ENCODE measurements around the gene CCS. TPM values are rescaled to one million over a fixed set of nuclear protein-coding genes. Genes with fewer than 3 reads are reported as not detected.
"Not testable (repeated sequence)": the region's sequence is repeated elsewhere in the genome, so short reads cannot be mapped to it uniquely, and the experiment has no call there.

The CCS gene
- total RNA-seq, 6 donors from 2014 or later = 24.3 to 82.8 (median 34.0) TPM

- DNase-seq (no peak), ATAC-seq (ENCODE audit: low FRiP score in 2 of 2) (peak in 1 of 2 donors; percentile 71)
- H3K27me3 ChIP-seq = no peaks in the 10 kb centered on the region
- 82 to 90% methylated on average over 4 of the region's 4 CpGs for WGBS, 2 donors
- TF ChIP-seq POLR2A (IDR thresholded peaks at IDR 0.05) = no peak
- peaks cover 2 to 3% (median 3%) of the 10 kb centered on the region in 4 donors for H3K4me1 ChIP-seq
- no peak overlapping the region for H3K27ac ChIP-seq
- peaks cover 0 to 54% (median 25%) of the 10 kb centered on the region in 4 donors for H3K36me3 ChIP-seq
- no peak overlapping the region for H3K4me3 ChIP-seq
- H3K9me3 ChIP-seq = no peaks in the 10 kb centered on the region
These were observed 7.7 kb downstream of the CCS start for GRCh38 chr11:66600631-66601233.

DNA sequence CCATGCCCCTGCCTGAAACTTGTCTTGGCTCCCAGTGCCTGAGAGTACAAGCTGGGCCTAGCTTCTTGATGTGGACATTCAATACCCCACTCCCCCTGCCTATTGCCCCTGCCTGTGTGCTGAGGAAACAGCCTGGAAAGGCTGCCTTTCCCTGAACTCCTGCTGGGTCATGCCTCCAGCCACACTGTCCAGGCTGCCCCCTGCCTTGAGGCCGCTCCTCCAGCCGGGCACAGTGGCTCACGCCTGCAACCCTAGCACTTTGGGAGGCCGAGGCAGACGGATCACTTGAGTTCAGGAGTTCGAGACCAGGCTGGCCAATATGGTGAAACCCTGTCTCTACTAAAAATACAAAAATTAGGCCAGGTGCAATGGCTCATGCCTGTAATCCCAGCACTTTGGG, 10.1 kb downstream of the CCS start:
- H3K27ac ChIP-seq = no peak overlapping the region
- no peak overlapping the region for H3K4me3 ChIP-seq
- TF ChIP-seq POLR2AphosphoS5 (IDR thresholded peaks at IDR 0.05) = no peak
- no peak for TF ChIP-seq POLR2A (IDR thresholded peaks at IDR 0.05)
- TF ChIP-seq, protein P1, sequence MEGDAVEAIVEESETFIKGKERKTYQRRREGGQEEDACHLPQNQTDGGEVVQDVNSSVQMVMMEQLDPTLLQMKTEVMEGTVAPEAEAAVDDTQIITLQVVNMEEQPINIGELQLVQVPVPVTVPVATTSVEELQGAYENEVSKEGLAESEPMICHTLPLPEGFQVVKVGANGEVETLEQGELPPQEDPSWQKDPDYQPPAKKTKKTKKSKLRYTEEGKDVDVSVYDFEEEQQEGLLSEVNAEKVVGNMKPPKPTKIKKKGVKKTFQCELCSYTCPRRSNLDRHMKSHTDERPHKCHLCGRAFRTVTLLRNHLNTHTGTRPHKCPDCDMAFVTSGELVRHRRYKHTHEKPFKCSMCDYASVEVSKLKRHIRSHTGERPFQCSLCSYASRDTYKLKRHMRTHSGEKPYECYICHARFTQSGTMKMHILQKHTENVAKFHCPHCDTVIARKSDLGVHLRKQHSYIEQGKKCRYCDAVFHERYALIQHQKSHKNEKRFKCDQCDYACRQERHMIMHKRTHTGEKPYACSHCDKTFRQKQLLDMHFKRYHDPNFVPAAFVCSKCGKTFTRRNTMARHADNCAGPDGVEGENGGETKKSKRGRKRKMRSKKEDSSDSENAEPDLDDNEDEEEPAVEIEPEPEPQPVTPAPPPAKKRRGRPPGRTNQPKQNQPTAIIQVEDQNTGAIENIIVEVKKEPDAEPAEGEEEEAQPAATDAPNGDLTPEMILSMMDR (IDR thresholded peaks at IDR 0.05) = no peak
- no peak for TF ChIP-seq EP300 (IDR thresholded peaks at IDR 0.05)
- H3K4me1 ChIP-seq = no peaks in the 10 kb centered on the region
- no peaks in the 10 kb centered on the region for H3K9me3 ChIP-seq
- ATAC-seq (ENCODE audit: low FRiP score in 2 of 2) (no peak), DNase-seq (peak in 1 of 2 donors; percentile 29)
- no peaks in the 10 kb centered on the region for H3K27me3 ChIP-seq
- peaks cover 0 to 61% (median 29%) of the 10 kb centered on the region in 4 donors for H3K36me3 ChIP-seq
- WGBS, 2 donors = 95 to 100% methylated on average over 6 of the region's 6 CpGs

DNA sequence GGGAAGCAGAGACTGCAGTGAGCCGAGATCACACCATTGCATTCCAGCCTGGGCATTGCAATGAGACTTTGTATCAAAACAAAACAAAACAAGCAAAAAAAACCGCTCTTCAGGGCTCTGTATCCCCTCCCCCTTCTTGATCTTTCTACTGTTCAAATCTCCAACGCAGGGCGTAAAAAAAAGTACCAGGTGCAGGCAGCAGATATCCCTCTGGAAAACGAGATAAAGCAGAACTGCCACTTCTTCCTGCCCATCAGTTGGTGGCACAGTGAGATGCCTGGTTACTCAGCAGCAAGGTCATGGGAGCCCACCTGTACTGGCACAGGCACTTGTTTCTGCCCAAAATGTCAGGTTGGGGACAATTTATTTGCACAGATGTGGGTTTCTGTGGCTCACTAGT, 11.2 kb downstream of the CCS start:
- DNase-seq (no peak), ATAC-seq (ENCODE audit: low FRiP score in 2 of 2) (no peak)
- Histone ChIP-seq H3K27ac (no peak overlapping the region), H3K36me3 (peaks cover 0 to 58% (median 28%) of the 10 kb centered on the region in 4 donors), H3K9me3 (no peaks in the 10 kb centered on the region), H3K4me3 (no peak overlapping the region), H3K4me1 (no peaks in the 10 kb centered on the region), H3K27me3 (no peaks in the 10 kb centered on the region)
- TF ChIP-seq, protein P1 (IDR thresholded peaks at IDR 0.05) = no peak
- 79 to 99% methylated on average over 5 of the region's 5 CpGs for WGBS, 2 donors

- H3K4me3 ChIP-seq; H3K9me3 ChIP-seq; ATAC-seq (ENCODE audit: low FRiP score in 2 of 2); H3K27me3 ChIP-seq; DNase-seq; H3K27ac ChIP-seq; H3K4me1 ChIP-seq: not testable (repeated sequence)
- peaks cover 0 to 37% (median 18%) of the 10 kb centered on the region in 4 donors for H3K36me3 ChIP-seq
- 94 to 96% methylated on average over 3 of the region's 3 CpGs for WGBS, 2 donors
These were observed 13.6 kb downstream of the CCS start for GRCh38 chr11:66606608-66607007.

GRCh38 chr11:66607126-66607834, 14.3 kb downstream of the CCS start:
- peaks cover 0 to 34% (median 18%) of the 10 kb centered on the region in 4 donors for H3K36me3 ChIP-seq
- peak overlapping the region in 1 of 4 donors; percentile 5 for H3K27ac ChIP-seq
- H3K4me3 ChIP-seq = no peak overlapping the region
- ATAC-seq (ENCODE audit: low FRiP score in 2 of 2) (peak; percentile 25 to 88), DNase-seq (no peak)
- no peaks in the 10 kb centered on the region for H3K27me3 ChIP-seq
- H3K4me1 ChIP-seq = no peaks in the 10 kb centered on the region
- no peak for TF ChIP-seq POLR2A (IDR thresholded peaks at IDR 0.05)
- TF ChIP-seq, protein P1 (IDR thresholded peaks at IDR 0.05) = no peak
- TF ChIP-seq POLR2AphosphoS5 (IDR thresholded peaks at IDR 0.05) = no peak
- TF ChIP-seq EP300 (IDR thresholded peaks at IDR 0.05) = no peak
- 74 to 75% methylated on average over 8 of the region's 8 CpGs for WGBS, 2 donors
- no peaks in the 10 kb centered on the region for H3K9me3 ChIP-seq
